HG03175 (cell line): Measurements from ENCODE around the gene CSNK1G3.

Experiments
- ATAC-seq: cut with Tn5 transposase; IDR thresholded peaks from one replicate; pipeline ENCODE4 v1.9.1; 2021; ENCODE audit warnings: mild to moderate bottlenecking, moderate library complexity; ENCODE audit not compliant: unreplicated experiment

Gene CSNK1G3

GRCh38 chr5:123512611-123513461, 859 bp downstream of the CSNK1G3 start:
- peak; percentile 28 for ATAC-seq

GRCh38 chr5:123514615-123515355, 2.8 kb downstream of the CSNK1G3 start:
- ATAC-seq = no peak

GRCh38 chr5:123515904-123516303, 3.9 kb downstream of the CSNK1G3 start:
- no peak for ATAC-seq

GRCh38 chr5:123517476-123517875, 5.5 kb downstream of the CSNK1G3 start:
- no peak for ATAC-seq

DNA sequence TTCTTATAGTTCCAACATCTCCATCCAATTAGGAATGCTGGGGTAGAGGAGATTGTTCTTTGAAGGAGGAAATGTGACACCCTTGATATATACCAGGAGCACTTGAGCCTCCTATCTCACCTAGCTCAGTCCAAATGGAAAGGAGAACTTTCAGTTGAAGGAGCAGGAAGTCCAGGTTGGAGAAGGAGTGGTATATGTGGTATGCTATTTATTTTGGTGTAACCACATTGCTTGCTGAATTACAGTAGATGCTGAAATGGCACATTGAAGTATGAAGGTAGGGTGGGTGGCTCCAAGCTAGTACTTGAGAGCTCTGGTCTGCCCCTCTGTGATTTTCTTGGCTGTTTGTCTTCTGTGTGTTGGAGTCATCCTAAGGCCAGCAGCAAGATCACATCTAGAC, 6.1 kb downstream of the CSNK1G3 start:
- ATAC-seq = peak; percentile 25

DNA sequence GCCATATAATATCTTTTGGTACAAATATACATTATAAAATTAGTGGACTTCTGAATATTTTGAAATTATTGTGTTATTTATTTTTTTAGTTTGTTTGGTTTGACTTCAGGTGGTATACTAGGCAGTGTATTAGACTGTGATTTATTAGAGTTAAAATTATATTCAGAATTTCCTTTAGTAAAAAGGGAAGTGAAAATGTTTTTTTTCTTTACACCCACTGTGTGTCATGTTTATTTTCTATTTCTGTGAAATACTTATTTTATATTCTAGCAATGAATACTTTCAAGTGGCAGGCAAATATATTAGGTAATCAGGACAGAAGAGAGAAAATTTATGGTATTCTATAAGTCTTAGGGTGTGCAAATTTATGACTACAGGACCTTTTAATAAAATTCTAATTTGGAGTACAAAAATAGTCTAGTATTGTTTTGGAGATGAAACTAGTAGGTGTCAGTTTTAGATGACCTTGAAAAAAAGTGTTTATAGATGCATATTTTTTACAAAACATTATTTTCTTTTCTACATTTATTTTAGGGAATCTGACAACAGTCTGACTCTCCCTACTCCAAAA, 8.8 kb downstream of the CSNK1G3 start:
- ATAC-seq = peak; percentile 75

GRCh38 chr5:123524146-123524545, 12.2 kb downstream of the CSNK1G3 start:
- ATAC-seq = no peak

DNA sequence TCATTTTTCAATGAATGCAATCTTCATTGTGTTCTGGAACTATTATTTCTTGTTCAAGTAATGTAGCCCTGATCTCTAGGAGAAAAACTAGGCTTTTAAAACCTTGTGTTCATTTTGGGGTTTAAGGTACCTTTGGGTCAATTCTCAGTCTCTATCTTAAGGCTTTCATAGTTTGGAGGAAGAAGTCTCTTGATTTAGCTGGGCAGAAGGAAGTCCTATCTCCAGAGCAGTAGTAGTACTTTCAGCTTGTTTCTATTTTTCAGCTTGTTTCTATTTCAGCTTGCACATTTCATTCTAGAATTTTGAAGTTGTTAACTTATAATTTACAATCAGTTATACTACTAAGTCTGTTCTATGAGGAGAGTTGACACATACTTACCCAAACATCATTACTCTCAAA, 15.2 kb downstream of the CSNK1G3 start:
- no peak for ATAC-seq

GRCh38 chr5:123528065-123528464, 16.1 kb downstream of the CSNK1G3 start:
- ATAC-seq = no peak

DNA sequence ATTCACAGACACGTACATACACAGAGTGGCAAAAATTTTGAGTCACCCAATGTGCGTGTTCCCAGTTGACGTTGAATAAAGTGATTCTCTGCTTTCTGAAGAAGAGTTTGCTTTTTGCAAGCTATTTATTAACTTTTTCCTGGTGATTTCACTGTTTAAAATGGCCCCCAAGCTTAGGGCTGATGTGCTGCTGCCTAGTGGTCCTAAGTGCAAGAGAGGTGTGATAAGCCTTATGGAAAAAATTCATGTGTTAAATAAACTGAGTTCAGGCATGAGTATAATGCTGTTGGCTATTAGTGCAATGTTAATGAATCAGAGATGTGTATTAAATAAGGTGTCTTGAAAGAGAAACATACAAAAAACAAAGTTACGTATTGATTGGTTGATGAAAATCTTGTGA, 16.9 kb downstream of the CSNK1G3 start:
- ATAC-seq = no peak

GRCh38 chr5:123530728-123531127, 18.8 kb downstream of the CSNK1G3 start:
- no peak for ATAC-seq

GRCh38 chr5:123535648-123536047, 23.7 kb downstream of the CSNK1G3 start:
- ATAC-seq = no peak

GRCh38 chr5:123537256-123537655, 25.3 kb downstream of the CSNK1G3 start:
- no peak for ATAC-seq

GRCh38 chr5:123537845-123538244, 25.9 kb downstream of the CSNK1G3 start:
- no peak for ATAC-seq

DNA sequence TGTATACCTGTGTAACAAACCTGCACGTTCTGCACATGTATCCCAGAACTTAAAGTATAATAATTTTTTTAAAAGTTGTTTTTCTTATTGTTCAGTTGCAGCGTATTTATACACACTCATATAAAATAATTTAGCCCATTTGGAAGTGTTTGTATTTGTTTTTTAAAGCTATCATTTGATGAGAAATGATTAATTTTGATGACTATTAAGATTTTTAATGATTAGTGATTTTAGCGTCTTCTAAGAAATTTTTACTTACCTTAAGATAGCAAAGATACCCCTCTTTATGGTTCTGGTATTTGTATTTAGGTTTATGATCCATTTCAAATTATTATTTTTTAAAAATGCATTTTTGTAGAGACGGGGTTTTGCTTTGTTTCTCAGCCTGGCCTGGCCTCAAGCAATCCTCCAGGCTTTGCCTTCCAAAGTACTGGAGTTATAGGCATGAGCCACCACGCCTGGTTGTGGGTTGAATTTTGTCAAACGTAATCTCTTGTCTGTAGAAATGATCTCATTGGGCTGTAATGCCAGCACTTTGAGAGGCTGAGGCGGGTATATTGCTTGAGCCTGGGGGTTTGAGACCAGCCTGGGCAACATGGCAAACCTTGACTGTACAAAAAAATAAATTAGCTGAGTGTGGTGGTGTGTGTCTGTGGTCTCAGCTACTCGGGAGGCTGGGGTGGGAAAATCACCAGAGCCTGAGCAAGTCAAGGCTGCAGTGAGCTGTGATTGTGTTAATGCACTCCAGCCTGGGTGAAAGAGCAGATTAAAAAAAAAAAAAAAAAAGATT, 26.9 kb downstream of the CSNK1G3 start:
- ATAC-seq = no peak

- no peak for ATAC-seq
Observed at GRCh38 chr5:123540534-123540933, 28.6 kb downstream of the CSNK1G3 start.

- no peak for ATAC-seq
Observed at GRCh38 chr5:123543438-123543837, 31.5 kb downstream of the CSNK1G3 start.

DNA sequence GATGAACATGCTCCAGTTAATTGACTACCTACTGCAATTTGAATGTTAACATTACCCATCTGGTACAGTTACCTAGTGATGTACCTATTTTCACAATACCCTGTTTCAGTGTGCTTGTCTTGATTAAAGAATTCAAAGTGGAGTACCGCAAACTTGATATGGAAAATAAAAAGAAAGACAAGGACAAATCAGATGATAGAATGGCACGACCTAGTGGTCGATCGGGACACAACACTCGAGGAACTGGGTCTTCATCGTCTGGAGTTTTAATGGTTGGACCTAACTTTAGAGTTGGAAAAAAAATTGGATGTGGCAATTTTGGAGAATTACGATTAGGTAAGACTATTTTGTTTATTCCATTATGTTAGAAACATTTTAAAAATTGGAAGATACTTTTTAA, 33.5 kb downstream of the CSNK1G3 start:
- no peak for ATAC-seq

DNA sequence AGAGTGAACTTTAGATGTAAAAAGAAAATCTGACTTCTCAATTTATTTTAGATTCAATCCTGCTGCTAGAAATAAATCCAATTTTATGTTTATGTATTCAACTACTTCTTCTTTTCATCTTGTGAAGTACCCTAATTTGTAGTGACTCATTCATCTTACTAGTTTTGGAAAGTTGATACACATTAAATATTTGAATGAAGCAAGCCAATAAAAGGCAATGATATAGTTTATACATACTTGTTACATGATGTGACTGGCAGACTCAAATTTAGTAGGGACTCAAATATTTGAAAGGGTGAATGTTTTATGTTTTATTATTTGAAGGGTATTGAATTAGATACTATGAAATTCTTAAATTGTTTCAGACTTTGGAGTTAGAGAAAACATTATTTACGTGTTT, 34.7 kb downstream of the CSNK1G3 start:
- ATAC-seq = no peak

- peak; percentile 100 for ATAC-seq
Observed at GRCh38 chr5:123549256-123549904, 37.4 kb downstream of the CSNK1G3 start.

DNA sequence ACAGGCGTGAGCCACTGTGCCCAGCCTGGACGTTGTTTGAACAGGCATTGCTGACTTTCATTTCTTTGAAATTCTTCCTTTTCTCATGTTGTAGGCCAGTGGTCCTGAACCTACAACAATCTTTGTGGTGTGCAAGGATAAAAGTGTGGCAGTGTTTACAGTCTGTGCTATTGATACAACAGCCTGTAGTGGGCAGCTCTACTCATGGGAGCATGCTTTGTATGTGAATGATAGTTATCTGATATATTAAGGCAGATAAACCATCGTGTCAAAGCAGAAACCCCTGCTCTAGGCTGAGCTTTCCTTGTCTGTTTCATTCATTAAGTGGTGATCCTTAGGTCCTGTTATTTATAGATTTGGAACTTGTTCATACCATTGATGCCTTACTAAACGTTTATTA, 42.6 kb downstream of the CSNK1G3 start:
- no peak for ATAC-seq
